Brain microvascular endothelial cell (primary cell): ENCODE measurements around the gene RNF224.
"Not testable (repeated sequence)": the region's sequence is repeated elsewhere in the genome, so short reads cannot be mapped to it uniquely, and the experiment has no call there.

ENCODE experiments used
- DNase-seq: peaks from one replicate; pipeline ENCODE4 v3.0.0-alpha.2; 2020
- H3K27ac ChIP-seq: fragments of 250-450 bp; sonication (Bioruptor Pico); 2 replicates; pipeline ENCODE4 v1.5.1; 2020; ENCODE audit warnings: mild to moderate bottlenecking, moderate library complexity
- H3K27me3 ChIP-seq: fragments of 250-450 bp; sonication (Bioruptor Pico); replicated peaks from 2 replicates; pipeline ENCODE4 v1.5.1; 2020; ENCODE audit warnings: mild to moderate bottlenecking
- H3K36me3 ChIP-seq: fragments of 250-450 bp; sonication (Bioruptor Pico); replicated peaks from 2 replicates; pipeline ENCODE4 v1.5.1; 2020; ENCODE audit warnings: mild to moderate bottlenecking
- H3K4me3 ChIP-seq: 2 replicates; pipeline ENCODE4 v1.5.1; 2011; ENCODE audit warnings: low read depth, mild to moderate bottlenecking, control low read depth, low read length, moderate library complexity
- CTCF ChIP-seq: IDR thresholded peaks from 2 replicates; pipeline ENCODE4 v1.5.1; 2011; ENCODE audit warnings: low read depth, mild to moderate bottlenecking, moderate library complexity, low read length, control low read depth, inconsistent platforms; ENCODE audit errors: missing control alignments
- in situ Hi-C: cut with HindIII; loops from 2 replicates; pipeline ENCODE4 v1.10.0; 2017; ENCODE audit warnings: low sequenced_read_pairs, low pct_ligation_motif_present

RNF224 gene

GRCh38 chr9:137240318-137240840 is 13.1 kb downstream of the RNF224 start:
- Histone ChIP-seq H3K36me3 (peaks cover 25% of the 10 kb centered on the region), H3K4me3 (peak overlapping the region; percentile 71), H3K27me3 (no peaks in the 10 kb centered on the region), H3K27ac (peak overlapping the region; percentile 78)
- DNase-seq = peak; percentile 40
- no peak for TF ChIP-seq CTCF
- in situ Hi-C loops = no loop called here

GRCh38 chr9:137240841-137241489 is 13.7 kb downstream of the RNF224 start, which contains the start of gene TUBB4B:
TUBB4B (plus strand) TSS chr9:137241287; CDS start chr9:137241361, 74 bp downstream.
- no peak for TF ChIP-seq CTCF
- in situ Hi-C loops = no loop called here
- Histone ChIP-seq H3K27me3 (no peaks in the 10 kb centered on the region), H3K36me3 (peaks cover 25% of the 10 kb centered on the region), H3K4me3 (peak within 1 kb of the TSS; percentile 86), H3K27ac (peak within 1 kb of the TSS; percentile 78)
- peak; percentile 100 for DNase-seq

DNA sequence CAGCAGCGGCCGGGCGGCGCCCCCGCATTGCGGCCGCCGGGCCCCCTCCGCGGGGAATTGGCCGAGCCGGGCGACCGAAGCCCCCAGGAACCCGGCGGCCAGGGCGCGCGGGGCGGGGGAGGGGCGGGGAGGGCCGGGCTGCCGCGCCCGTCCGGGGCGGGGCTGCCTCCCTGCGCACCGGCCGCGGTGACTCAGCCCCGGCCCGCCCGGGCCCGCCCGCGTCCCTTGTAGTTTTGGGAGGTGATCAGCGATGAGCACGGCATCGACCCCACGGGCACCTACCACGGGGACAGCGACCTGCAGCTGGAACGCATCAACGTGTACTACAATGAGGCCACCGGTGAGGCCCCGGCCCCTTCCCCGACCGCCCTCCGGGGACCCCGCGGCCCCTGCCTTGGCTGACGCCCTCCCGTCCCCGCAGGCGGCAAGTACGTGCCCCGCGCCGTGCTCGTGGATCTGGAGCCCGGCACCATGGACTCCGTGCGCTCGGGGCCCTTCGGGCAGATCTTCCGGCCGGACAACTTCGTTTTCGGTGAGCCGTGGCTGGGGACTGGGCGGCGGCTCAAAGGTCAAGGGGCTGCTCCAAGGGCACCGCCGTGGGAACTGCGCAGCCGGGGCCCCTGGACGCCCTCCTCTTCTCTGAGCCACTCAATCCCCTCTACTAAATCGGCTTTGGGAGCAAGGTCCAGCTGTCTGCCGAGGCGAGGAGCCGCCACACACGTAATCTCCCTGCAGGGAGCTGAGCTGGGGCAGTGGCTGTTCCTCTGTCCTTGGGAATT is 14.4 kb downstream of the RNF224 start:
- H3K4me3 ChIP-seq = peak overlapping the region; percentile 86
- no peak for DNase-seq
- TF ChIP-seq CTCF = no peak
- H3K27me3 ChIP-seq = no peaks in the 10 kb centered on the region
- peak overlapping the region; percentile 75 for H3K27ac ChIP-seq
- peaks cover 25% of the 10 kb centered on the region for H3K36me3 ChIP-seq
- in situ Hi-C loops = no loop called here

- TF ChIP-seq CTCF = no peak
- Histone ChIP-seq H3K27me3 (no peaks in the 10 kb centered on the region), H3K27ac (peak overlapping the region; percentile 55), H3K36me3 (peaks cover 25% of the 10 kb centered on the region), H3K4me3 (peak overlapping the region; percentile 86)
- in situ Hi-C loops = no loop called here
- no peak for DNase-seq
Observed at GRCh38 chr9:137242269-137243203, 15.2 kb downstream of the RNF224 start.

GRCh38 chr9:137243266-137243625 is 15.9 kb downstream of the RNF224 start:
- H3K36me3 ChIP-seq = peaks cover 25% of the 10 kb centered on the region
- H3K27ac ChIP-seq, H3K27me3 ChIP-seq, H3K4me3 ChIP-seq, in situ Hi-C loops, DNase-seq: not testable (repeated sequence)
